ENCODE results near the gene GNG13.

The GNG13 gene

DNA sequence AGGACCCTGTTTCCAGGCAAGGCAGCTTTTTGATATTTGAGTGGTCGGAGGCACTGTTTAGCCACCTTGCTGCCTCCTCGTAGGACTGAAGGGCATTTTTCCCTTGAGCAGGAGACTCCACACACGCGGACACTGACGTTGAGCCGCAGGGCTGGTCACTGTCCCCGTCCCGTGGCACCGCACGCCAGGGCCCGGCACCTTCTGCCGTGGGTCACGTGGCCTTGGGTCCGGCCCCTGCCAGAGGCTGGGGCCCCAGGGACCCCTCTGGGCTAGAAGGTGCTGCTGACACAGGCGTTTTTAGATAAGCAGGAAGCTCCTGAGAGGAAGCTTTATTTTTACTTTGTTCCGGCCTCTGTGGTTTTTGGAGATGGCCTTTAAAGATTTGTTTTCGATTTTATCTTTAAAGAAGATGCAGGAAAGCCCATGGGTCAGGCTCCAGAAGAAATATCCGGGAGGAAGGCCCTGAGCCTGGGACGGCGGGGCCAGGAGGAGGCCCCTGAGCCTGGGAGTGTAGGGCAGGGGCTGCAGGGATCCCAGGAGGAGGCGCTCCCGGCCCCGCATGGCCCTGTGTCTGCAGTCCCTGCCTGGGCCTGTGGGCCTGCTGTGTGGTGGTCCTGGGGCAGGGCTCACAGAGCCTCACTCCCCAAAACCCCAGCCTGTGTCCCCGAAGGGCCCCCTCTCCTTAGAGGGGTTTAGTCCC is 30.5 kb upstream of the GNG13 start:
- FAIRE-seq (no peak), DNase-seq (ENCODE audit: insufficient read length, low spot score) (no peak)
- no peak for TF ChIP-seq CTCF (IDR thresholded peaks at IDR 0.05; ENCODE audit: insufficient read depth, missing control alignments)

- no peak for TF ChIP-seq CTCF (IDR thresholded peaks at IDR 0.05; ENCODE audit: insufficient read depth, missing control alignments)
- FAIRE-seq (no peak), DNase-seq (ENCODE audit: insufficient read length, low spot score) (no peak)
These were observed 29.8 kb upstream of the GNG13 start for GRCh38 chr16:830107-830870.

DNA sequence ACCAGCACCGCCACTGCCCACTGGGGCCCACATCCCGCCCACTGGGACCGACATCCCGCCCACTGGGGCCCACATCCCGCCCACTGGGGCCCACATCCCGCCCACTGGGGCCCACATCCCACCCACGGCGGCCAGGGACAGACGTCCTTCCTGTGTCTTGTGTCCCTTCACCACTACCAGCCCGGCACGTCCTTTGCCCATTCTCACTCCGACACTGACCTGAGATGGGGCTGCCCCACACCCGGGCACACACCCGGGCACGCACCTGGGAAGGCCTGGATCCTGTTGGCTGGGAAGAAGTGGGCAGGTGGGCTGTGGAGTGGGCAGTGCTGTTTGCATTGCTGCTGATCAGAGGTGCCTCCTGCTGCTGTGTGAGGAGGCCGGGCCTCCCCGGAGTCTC is 28.4 kb upstream of the GNG13 start:
- DNase-seq (ENCODE audit: insufficient read length, low spot score) (no peak), FAIRE-seq (no peak)
- TF ChIP-seq CTCF (IDR thresholded peaks at IDR 0.05; ENCODE audit: insufficient read depth, missing control alignments), result no peak

DNA sequence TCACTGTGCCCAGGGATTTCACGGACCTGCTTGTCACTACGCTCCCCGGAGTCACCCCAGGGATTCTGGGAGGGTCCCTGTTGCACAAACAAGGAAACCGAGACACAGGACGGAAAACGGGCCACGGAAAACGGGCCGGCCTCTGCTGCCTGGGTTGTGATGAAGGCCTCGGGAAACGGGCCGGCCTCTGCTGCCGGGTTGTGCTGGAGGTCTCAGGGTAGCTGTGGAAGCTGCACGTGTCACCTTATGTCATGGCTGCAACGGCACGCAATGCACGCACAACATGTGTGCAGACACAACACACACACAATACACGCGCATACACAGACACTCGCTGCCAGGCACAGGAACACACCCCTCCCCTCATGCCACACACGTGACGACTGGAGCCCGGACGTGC is 27.0 kb upstream of the GNG13 start:
- no peak for FAIRE-seq
- no peak for TF ChIP-seq CTCF (IDR thresholded peaks at IDR 0.05; ENCODE audit: insufficient read depth, missing control alignments)
- no peak for DNase-seq (ENCODE audit: insufficient read length, low spot score)

GRCh38 chr16:825341-826061 is 25.0 kb upstream of the GNG13 start:
- FAIRE-seq, result no peak
- DNase-seq (ENCODE audit: insufficient read length, low spot score), result no peak
- no peak for TF ChIP-seq CTCF (IDR thresholded peaks at IDR 0.05; ENCODE audit: insufficient read depth, missing control alignments)

DNA sequence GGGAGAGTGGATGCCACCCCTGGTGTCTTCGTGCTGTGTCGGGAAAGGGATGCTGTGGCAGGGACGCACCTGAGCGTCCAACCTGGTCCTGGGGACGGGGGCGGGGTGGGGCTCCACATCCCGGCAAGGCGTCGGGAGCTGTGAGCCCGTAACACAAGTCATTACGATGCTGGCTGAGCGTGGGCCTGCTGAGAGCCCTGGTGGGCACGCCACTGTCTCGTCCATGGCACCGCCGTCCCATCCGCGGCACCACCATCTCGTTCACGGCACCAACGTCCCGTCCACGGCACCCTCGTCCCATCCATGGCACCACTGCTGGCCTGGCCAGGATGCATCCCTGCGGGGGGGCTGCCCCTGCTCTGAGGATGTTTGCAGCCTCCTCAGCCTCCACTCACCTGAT is 24.1 kb upstream of the GNG13 start:
- no peak for TF ChIP-seq CTCF (IDR thresholded peaks at IDR 0.05; ENCODE audit: insufficient read depth, missing control alignments)
- DNase-seq (ENCODE audit: insufficient read length, low spot score) (no peak), FAIRE-seq (no peak)

All from D721Med (cell line).